Measurements from ENCODE around the gene SLC8A1.

The SLC8A1 gene

DNA sequence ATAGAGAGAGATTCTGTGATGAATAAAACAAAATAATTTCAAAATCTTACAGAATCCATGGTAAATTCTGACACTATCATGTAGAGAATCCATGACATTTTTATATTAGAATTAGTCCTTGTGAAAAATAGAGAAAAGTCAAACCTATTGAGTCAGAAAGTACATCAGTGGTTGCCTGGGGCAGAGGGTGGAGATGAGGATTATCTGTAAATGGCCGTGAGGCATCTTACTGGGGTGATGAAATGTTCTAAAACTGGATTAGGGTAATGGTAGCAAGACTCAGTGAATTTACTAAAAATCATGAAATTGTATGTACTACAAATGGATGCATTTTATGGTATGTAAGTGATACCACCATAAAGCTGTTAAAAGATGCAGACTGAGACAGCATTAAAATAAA is 323.1 kb downstream of the SLC8A1 start:
- DNase-seq = no peak

DNA sequence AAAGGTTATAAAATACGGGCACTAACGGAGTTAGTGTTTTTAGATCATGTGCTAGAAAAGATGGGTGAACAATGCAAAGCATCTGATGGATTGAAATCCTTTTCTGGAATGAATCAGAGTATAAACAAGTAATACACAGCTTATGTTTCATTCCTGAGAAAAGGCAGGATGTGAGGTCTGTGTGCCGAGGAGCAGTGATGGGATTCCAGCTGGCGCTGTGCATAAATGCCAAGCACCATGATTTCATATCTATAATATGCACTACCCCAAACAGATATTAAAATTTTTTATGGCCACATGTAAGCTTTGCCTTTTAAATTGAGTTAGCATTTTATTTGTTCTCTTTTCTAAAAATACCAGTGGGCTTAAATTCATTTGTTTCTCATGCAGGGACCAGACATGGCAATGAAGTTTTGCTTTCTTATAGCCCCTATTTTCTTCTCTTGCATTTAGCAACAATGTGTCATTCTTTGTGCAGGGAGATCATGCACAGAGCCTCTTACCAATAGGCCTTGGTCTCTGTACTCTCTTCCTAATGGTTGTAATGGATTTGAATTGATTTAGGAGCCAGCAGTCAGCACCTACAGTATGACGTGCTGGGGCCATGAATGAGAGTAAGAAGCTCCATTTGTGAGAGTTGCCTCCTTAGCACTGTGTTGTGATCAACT is 323.9 kb downstream of the SLC8A1 start:
- no peak for DNase-seq

DNA sequence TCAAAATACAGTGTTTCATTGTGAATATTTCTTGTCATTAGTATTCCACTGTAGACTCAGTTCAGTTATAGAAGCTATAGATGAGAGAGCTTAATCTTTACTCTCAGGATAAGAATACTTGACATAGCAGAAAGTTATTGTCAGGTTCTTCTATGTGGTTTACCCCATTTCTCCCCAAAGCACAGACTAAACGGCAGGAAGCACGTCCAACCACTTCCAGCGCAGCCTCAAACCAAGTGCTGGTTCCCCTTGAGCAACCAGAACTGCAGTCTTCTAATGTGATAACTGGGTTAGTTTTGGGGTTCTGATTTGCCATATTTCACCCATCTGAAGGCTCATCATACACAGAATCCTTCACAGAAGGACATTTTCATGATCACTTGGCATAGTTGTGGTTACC is 324.7 kb downstream of the SLC8A1 start:
- DNase-seq = no peak

DNA sequence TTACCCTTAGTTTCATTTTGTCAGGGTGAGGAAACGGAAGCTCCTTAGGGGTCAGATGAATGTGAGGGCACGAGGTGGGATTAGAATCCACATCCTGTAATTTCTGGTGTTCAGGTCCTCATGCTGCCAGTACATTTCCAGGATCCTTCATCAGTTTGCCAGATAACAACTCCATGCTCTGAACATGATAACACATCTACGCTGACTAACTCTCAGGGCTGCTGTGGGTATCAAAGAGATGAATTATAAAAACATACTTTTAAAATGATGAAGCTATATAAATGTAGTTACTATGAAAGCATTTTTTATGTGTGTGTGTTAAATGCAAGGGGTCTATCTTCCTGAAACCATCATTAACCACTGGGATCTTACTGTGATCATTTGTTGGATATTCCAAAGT is 325.9 kb downstream of the SLC8A1 start:
- DNase-seq = no peak

DNA sequence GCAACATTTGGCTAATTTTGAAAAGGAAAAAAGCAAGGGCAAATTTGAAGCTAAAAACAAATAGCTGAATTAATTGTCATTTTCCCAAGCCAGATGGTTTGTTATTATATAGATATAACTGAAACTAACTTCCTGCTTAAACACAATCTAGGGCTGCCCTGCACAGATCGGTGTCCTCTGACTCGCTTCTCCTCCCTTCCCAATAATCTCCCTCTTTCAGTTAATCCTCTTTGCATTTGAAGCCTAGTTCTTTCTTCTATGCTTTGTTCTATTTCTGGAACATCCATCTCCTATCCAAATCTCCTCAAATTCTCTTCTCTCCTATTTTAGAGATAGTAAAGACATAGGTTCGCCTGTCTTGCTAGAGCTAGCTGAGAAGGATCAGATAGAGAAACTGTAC is 328.1 kb downstream of the SLC8A1 start:
- no peak for DNase-seq

DNA sequence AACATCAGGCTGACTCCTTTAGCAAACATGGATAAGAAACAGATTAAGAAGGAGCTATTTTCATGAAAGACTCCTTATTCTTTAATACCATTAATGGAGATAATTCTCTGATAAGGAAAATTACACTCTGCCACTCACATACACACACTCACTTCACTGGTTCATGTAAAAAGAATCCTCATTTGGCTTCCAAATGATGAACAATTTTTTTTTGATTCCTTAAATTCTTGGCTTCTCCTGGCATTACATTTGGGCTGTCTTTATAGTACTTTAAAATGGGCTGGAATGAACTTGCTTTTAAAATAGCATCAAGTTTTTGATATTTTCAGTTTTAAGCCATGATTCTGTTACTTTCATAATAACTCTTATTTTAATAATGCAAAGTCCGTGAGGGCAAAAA is 328.6 kb downstream of the SLC8A1 start:
- DNase-seq = no peak

DNA sequence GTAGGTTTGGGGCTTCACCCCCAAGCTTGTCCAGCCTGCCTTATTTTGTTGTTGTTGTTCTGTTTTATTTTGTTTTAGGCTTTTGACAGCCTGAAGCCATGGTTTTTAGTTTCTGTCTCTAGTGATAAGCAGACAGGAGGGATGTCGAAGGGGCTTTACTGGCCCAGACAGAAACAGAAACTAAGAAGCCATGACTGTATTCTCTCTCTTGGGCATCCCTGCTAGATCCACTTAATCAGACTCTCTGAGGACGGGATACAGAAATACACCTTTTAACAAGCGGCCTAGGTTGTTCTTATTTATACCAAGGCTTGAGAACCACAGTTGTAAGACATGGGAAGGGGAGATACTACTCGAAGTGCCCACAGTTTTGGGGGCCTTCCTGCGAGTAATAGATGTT is 330.9 kb downstream of the SLC8A1 start:
- DNase-seq = no peak

DNA sequence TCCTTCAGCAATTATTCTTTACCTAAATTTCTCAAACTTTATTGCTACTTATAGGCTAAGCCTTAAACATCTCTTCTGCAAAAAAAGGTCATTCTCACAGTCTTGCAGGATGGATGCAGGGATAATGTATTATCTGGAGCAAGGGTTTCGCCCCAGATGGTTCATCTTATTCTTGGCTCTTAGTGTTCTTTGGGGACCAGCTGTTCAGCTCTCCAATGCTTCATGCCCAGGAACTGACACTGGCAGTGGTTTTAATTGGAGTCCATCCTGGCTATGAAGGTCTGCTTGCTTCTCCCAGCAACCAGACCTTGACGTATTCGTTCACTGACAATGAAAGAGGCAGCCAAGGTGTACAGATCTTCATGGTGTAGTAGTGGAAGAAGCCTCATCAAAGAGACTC is 331.9 kb downstream of the SLC8A1 start:
- no peak for DNase-seq

DNA sequence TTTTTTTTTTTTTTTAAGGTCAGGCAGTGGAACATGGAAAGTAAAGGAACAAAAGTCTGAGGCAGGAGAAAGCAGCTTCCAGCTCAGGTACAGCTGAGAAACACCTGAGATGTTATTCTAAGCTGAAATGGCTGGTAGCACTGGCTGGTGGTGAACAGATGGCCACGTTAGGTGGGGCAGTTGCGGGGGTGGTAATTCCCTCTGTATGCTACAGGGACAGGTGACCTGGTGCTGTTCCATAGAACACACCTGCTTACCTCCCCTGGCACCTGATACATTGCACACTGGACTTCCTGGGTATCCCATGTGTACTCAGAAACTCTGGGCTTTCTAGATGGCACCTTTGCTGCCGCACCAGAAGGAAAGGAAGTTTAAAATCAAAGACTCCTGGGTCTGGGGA is 333.3 kb downstream of the SLC8A1 start:
- no peak for DNase-seq

DNA sequence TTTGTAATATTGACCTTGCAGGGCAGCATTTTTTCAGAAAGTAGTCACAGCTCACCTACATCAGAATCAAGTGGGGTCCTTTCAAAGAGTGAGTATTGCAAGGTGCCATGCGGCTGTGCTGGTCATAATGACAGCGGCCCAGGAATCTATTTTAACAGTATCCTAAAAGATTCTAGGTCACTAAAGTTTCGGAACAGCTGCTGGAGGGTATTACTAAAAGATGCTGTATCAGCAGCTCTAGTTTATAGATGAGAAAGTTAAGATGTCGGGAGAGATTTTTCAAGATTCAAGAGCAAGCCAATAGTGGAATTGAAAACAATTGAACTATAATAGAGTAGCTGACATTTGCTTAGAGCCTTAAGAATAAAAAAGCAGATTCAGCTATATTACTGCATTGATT is 336.0 kb downstream of the SLC8A1 start:
- no peak for DNase-seq

DNA sequence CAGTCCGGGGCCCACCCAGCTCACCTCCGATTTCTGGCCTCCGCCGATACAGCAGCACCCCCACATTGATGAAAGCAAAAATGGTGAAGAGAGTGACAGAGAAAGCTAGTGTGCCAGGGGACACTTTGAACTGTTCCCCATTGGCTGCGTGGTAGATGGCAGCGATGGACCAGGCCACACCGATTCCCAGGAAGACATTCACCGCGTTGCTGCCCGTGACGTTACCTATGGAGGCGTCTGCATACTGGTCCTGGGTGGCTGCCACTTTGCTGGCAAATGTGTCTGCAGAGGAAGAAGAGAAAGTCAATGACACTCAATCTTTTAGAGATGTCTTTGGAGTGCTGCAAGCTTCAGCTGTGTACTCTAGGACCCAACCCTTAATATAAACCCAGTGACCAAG is 336.5 kb downstream of the SLC8A1 start:
- DNase-seq = no peak

DNA sequence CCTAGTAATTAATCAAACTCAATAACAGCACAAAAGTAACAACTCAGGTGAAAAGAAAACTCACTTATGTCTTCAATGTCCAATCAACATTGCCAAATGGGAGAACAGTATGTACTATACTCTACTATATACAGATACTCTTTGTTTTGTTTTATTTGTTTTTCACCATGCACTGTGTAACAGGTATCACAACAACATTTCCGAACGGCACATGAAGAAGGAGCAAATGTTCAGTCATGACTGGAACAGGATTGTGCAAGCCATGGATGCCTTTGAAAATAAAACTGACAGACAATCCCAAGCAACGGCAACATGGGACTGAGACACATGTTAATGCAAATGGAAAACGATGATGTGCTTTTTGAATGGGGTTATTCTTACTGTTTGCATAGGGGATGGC is 337.9 kb downstream of the SLC8A1 start:
- no peak for DNase-seq

DNA sequence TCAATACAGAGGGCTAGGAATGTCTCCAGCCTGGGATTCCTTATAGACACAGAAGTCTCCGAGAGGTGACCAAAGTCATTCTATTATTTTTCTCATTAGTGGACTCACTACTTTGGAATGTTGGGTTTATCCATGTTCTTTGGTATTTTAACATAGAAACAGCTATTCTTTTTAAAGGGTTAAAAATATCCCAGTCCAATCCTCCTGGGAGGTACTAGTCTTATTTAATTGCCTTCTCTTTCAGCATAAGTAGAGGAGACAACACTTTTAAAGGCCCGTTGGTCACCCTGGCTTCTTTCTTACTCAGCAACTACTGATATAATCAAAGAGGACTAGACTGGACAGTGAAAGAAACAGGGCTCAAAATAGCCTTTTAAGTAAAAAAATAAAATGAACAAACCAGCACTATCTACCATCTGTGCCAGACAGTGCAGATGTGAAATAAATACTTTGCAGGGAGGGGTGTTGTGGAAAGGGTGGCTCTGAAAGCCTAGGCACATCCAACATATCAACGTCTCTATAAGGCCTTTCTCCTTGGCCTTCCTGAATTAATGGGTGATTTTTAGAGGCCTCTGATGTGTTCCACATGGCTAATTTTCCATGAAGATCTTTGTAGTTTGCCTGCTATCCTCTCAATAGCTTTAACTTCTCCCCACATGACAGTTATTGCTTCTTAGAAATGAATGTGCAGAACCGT is 338.5 kb downstream of the SLC8A1 start:
- no peak for DNase-seq

DNA sequence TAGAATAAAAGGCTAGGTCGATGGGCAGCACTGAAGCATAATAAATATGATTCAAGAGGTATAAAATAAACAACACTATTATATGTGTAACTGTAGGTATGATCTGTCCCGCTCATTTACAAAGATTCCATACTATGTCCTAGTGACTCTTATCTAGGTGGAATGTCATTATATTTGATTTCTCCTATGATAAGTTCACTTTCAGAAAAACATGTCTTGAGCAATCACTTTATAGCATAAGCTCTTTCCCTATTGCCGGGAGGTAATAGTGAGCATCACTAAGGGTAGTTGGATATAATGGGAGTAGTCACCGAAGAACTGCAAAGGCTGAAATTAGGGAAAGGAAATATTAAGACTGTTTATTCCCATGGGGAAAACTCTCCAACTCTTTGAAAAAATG is 342.5 kb downstream of the SLC8A1 start:
- no peak for DNase-seq

DNA sequence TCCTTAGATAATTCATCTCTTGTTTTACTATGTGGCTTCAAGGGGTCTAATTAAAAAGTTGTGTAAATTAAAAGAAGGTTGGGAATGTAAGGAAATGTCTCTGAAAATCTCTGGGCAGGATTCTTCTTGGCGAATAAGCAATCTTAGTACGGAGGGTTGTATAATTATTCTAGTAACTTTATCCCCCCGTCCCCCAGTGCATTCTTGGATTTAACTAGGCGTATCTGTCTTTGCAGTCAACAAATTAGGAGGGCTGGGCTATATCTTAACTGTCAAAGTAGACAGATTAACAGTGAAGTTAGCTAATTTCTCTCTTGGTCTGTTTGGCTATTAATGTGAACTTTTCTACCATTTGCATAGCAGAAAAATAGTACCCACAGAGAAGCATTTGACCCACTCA is 343.0 kb downstream of the SLC8A1 start:
- DNase-seq = no peak

DNA sequence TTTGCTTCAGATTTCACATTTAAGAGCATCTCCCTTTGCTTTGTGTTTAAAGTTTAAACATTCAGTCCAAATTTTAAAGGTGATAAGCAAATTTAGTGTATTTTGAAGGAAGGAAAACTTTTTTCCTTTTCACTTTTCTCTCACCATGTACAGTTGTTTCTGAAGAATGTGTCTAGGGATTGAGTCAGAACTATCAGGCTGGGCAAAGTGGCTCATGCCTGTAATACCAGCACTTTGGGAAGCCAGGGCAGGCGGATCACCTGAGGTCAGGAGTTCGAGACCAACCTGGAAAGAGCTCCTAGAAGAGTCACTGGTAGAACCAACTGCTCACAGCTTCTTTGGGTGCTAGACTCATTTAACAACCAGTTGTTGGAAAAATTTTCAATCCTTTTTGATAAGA is 345.8 kb downstream of the SLC8A1 start:
- DNase-seq = no peak

DNA sequence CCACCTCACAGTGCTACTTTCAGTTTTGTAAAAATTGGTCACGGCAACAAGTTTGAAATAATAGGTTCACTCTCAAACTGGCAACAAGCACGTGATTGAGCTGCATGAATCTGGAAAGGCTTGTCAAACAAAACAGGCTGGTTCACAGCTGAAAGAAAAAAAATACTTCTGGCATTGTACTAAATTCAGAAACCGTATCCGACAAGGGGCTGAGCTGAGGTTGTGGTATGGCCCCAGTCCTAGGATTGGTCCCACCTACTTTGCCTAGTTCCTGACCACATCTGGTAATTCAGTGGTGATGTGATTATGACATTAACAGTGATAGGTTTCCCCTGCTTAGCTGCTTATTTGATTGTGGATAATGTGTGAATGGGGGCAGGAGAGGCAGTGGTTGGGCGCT is 346.3 kb downstream of the SLC8A1 start:
- no peak for DNase-seq

DNA sequence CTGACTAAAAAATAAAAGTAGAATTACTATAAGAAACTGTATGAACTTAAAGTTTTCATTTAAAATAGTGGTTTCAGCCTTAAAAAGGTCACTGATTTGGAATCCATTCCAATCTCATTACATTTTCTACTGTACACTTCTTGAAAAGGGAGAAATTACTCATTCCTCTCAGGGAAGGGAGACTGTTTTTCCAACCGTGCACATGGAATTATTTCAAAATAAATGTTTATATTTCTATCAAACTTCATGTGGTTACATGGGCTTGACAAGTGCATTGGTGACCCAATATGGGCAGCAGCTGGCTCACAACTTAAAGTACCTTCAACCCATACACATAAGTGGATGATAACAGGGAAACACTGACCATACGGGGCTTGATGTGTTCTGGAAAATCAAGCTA is 348.3 kb downstream of the SLC8A1 start:
- no peak for DNase-seq

DNA sequence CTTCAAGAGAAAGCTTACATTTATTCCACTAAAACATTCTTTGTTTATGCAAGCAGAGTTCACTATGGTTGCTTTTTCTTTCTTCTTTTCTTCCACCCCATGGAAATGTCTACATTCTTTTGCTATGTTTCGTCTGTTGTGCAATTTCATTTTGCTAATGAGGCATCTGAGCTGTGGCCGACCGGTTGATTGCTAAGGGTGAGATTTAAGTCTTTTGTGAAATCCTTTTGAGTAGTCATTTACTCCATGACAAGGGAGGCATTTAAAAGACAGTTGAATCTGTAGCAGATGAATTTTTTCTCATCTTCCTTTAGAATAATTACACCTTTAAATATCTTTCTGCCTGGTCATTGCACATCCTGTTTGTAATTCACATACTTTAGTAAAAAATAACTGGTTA is 348.7 kb downstream of the SLC8A1 start:
- no peak for DNase-seq

DNA sequence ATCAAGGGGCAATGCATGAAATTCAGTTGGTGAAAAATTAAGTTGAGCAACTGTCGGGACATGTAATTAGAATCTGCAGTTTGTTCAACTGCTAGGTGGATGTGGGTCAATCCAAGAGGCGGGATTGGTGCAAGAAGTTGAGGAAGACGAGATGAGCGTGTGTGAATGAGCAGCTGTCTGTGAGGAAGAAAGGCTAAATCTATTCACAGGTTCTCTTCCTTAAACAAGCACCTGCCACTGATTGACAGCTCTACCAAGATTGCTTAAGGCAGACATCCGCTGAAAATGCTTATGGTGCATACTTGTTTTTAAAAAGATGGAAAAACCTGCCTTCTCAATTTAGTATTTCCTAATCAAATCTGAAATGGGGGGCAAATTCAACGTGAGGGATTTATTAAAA is 349.4 kb downstream of the SLC8A1 start:
- DNase-seq = no peak

DNA sequence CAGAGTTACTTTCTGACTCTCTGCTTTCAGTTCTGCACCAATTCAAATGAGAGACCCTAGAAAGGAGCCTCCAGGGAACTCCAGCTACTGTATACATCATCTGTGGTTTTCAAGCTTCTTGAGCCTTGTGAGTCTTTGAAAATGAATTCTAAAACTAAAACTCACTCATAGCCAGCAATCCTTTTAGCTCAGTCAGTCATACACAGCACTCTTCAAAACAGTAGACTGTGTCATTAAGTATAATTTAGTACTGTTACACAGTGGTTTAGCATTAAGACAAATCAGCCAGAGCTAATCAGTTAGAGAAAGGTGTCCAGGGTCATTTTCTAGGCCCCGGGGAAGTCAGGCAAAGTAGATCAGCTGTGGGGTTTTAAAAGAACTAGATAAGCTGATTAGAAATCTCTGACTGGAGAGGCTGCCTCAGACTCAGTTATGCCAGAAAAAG is 350.7 kb downstream of the SLC8A1 start:
- no peak for DNase-seq

DNA sequence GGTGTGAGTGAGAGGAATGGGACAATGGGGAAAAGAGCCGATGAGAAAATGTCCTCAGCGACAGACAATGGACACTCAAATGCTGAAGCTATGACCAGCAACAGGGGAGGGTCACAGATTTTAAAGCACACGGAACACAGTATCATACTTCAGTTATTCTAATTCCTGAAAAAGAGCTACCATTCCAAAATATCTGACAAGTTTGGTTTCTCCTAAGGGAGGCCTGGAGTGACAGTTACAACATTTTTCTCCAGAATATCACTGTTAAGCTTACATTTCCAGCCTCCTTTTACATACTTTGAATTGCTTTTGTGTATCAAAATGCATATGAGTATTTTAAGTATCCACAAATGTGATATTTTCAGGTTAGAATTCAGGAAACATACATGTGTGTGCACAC is 351.2 kb downstream of the SLC8A1 start:
- no peak for DNase-seq

DNA sequence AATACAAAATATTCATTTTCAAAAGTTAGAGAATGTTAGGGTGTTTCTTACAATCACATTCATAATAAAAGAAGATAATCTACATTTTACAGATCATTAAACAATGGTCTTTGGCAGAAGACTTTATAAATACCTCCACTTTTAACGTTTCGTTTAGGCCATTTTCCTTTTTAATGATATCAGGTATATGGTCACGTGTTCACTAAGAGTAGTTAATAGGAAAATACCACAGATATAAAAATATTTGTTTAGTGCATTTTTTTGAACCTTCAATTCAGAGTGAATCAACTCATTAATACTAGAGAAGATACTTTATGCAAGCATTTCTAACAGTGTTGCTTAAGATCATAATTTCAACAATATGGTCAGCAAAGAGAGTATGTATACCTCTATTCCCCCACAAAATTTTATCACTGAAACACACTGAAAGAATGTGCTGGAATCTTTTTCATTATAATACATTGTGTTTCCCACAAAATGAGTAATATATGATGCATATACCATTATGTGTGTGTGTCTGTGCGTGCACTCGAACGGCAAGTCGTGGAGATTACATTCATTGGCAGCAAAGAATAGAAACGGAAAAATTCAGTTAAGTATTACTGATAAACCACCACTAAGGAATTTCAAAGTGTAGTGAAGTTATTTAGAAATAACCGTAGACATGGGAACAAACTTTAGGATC is 353.0 kb downstream of the SLC8A1 start:
- DNase-seq = no peak

DNA sequence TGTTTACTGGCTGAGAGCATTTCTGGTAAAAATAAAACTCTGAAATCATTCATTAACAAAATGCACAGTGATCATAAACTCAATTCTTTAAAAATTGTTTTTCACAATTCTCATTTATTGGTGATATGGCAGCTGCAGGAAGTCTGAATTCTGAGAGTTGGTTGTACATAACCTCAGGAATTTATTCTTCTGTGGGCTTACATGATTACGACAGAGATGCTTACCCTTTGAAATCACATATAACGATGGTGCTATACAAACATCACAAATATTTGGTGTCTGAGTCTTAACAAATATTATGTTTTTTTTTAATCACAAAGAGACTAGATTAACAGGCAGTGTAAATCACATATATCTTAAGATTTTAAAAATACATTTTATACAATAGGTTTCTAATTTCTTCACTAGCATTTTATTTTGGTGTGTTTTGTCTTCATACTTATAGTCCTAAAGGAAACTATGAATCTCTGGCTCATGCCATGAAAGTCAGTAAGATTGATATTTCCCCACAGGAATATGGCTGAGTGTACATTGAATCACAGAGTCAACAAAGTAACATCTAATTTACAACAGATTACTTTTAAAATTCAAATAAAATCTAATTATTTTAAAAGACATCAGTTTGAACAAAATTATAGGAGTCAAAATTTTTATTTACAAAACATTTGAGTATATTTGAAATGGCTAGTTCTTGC is 354.1 kb downstream of the SLC8A1 start:
- no peak for DNase-seq

Data from CD4-positive, alpha-beta T cell treated with Interleukin-15 for 1 hour (primary cell).